Stromal cell of bone marrow (primary cell): ENCODE data around the gene CDC42BPB.

Experiments used
- DNase-seq: peaks from one replicate; pipeline ENCODE4 v3.0.0-alpha.2; 2012; ENCODE audit warnings: low read depth

CDC42BPB gene

DNA sequence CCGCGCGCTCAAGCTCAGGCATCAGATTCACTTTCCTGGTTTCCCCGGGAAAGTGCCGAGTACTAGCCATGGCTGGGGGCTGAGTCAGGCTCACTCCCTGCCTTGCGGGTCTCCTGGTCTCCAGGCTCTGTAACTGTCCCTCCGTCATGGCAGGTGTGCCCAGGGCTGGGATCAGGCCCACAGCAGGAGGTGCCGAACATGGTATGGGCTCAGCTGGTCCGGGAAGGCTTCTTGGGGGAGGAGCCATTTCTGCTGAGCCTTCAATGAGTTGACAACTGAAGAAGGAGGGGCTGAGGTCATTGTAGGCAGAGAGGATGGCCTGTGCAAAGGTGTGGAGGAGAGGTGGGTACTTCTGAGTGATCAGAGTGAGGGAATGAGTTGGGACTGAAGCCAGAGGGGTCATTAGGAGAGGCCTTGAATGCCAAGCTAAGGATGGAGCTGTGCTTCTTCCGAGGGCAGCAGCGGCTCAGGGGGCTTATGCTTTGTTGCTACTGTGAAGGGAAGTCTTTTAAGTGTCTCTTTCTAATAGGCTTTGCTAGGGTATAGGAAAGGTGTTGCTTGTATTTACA lies 37.9 kb upstream of the CDC42BPB start:
- no peak for DNase-seq

DNA sequence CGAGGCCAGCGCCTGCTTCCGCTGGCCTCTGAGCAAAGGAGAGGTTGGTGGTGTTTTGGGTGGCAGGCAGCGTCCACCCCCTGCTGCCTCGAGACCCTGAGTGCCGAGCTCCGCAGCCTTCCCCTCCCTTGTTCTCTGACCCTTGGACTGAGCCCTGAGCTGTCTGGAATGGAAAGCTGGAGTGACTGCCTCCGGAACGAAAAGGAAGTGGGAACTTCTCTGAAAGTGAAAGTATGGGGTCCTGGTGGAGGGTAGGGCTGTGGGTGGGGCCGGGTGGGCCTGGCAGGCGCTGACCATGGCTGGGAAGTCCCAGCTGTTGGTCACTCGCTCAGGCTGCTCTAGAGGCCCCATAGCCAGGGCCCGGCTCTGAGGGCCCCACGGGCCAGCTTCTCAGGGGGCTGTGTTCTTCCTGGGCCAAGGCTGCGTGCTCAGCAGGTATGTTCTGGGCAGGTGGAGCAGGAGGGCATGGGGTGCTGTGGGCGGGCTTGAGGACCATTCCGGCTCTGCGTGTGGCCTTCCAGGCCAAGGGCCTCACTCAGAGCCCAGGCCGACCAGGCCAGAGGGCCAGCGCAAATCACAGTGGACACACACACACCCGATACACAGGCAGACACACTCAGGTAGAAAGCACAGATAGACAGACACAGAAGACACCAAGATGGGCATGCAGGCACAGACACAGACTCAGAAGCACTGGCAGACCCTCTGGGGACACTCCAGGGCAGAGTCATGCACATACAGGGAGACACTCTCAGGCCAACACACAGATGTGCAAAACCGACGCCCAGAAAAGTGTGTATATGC lies 37.3 kb upstream of the CDC42BPB start, which contains the start of gene EXOC3L4:
TSS of gene EXOC3L4 (plus strand) at position 320 of the 804 bp plus-strand sequence. CDS start 5,495 bp downstream, outside the sequence.
- DNase-seq, result no peak

DNA sequence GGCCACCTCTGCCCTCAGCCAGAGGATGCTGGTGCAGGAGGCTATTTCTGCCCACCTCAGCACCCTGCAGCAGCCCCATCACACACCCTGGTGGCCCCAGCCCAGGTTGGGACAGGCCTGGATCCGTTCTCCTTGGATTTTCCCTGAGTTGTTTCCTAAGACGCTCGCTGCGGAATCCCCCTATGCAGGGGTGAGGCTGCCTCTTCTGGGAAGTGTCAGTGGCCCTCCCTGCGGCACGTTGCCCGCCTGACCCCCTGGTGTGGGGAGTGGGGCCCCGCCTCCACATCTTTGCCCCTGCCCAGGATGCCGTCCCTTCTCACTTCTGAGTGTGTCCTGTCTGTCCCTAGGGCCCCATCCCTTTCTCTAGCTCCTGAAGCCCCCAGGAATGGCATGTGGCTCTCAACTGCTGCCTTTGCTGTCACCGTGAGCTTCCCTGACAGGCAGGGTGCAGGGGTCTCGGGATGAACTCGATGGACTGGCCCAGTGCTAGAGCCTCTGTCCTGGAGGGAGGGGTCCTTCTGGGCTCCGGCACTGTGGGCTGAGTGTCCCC lies 36.6 kb upstream of the CDC42BPB start:
- DNase-seq, result no peak

GRCh38 chr14:103091883-103092222 lies 34.5 kb upstream of the CDC42BPB start:
- no peak for DNase-seq

- DNase-seq, result no peak
These were observed 33.9 kb upstream of the CDC42BPB start for GRCh38 chr14:103091041-103091882.

GRCh38 chr14:103090481-103091020 lies 33.2 kb upstream of the CDC42BPB start:
- DNase-seq, result no peak

DNA sequence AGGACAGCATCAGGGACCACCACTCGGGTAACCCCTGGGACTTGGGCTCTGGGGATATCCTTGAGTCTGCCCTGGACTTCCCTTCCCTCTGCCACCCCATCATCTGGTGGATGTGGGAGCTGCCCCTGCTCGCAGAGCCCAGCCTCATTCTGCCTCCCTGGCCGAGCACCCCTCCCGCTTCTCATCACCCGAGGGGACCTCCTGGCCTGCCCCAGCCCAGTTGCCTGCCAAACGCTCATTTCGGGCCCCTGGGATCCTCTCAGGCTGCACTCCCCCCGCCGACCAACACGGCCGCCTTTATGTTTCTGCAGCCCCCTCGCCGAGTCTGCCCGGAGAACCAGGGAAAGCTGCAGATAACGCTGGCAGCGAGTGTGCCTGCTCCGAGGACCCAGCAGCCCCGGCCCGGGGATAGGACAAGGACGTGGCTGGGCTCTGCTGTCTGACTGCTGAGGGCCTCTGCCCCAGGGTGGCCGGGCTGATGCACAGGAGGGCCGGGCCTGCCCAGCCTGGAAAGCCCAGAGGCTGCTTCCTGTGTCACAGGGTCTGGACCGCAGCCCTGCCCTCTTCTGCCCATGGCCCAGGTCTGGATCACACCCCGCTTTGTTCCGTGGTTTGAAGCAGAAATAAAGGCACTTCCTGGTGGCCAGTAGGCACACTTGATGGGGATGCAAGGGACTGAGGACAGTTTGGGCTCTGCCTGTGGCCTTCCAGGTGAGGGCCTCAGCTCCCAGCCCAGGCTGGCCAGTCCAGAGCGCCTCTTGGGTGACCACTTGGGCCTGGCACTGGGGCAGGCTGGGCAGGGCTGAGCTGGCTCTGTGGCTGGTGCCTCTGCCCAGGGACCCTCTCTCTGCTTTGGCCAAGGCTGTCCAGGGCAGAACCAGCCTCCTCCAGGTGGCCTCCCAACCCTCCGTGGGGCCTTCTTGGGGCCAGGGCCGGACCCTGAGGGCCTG lies 32.3 kb upstream of the CDC42BPB start:
- no peak for DNase-seq

DNA sequence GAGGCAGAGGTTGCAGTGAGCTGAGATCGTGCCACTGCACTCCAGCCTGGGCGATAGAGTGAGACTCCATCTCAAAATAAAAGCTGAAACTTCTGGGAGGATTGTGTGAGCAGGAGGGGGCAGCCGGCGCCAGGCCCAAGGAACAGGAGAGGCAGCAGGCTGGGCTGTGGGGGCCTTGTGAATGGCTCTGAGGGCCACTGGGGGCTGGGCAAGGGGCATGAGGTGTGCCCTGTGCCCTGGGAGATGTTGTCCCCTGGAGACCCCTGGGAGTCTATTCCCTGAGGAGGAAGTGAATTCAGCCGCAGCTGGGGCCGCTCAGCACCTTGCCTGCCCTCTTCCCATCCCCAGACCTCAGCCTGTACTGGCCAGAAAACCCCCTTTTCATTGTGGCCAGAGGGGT lies 31.6 kb upstream of the CDC42BPB start:
- DNase-seq, result no peak

- no peak for DNase-seq
These were observed 30.0 kb upstream of the CDC42BPB start for GRCh38 chr14:103087343-103087835.

DNA sequence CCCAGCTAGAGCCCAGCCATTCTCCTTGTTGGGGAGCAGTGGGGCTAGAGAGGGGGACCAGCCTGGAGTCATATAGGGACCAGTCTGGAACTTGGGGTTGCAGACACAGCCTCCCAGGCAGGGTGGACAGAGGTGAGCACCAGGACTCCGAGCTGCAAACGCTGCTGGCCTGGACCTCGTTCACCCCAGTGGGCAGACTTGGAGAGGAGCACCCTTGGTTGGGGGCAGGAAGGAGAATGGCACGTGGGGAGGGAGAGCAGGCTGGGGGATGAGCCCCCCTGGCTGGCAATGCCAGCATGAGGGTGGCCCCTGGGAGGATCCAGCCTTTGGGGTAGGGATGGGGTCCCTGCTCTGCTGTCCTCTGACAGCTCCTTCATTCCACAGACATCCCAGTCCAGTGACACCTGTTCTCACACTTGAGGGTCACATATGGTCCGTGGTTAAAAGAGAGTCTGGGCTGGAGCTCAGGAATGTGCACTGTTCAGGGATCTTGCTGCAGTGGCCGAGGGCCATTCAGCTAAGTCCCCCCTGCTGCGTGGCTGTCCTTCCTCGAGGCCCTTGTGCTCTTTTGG lies 29.5 kb upstream of the CDC42BPB start:
- no peak for DNase-seq

- DNase-seq, result no peak
These were observed 28.1 kb upstream of the CDC42BPB start for GRCh38 chr14:103085106-103086091.

- no peak for DNase-seq
These were observed 26.9 kb upstream of the CDC42BPB start, which contains the start of gene LBHD2 for GRCh38 chr14:103084021-103084919. Gene LBHD2, plus strand, starts transcription at chr14:103084210. Its CDS starts 1,803 bp downstream, at chr14:103086013.

DNA sequence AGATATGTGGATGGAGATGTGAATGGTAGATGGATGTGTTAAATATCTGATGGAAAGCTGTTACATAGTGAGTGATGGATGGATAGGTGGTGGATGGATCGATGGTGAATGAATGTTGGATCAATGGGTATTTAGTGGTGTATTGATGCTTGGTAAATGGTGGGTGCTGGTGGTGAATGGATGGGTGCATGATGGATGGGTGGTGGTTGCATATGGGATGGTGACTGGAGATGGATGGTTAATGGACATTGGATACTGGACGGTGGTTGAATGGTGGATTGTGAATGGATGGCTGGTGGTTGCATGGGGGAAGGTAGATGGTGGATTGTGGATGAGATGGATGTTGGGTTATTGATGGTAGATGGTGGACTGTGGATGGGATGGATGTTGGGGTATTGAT lies 24.6 kb upstream of the CDC42BPB start:
- no peak for DNase-seq

GRCh38 chr14:103078860-103079587 lies 21.7 kb upstream of the CDC42BPB start:
- no peak for DNase-seq

DNA sequence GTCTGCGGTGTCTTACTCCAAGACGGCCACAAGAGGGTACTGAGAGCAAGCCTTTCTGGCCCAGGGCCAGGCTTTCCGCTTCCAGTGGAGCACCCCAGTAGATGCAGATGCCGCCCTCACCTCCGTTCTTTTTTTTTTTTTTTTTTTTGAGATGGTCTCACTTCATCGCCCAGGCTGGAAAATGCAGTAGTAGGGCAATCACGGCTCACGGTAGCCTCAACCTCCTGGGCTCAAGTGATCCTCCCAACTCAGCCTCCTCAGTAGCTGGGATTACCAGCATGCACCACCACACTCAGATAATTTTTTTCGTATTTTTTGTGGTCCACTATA lies 21.0 kb upstream of the CDC42BPB start:
- peak; percentile 62 for DNase-seq

- DNase-seq, result no peak
These were observed 17.5 kb upstream of the CDC42BPB start for GRCh38 chr14:103074729-103075367.
